HuH-7.5 (cell line): ENCODE measurements around the gene AHDC1.
A peak's percentile ranks its signal among the peaks of the same experiment; 100 is the strongest.

ENCODE experiments used
- DNase-seq: peaks from one replicate; pipeline ENCODE4 v3.0.0; 2011; ENCODE audit warnings: low spot score

The AHDC1 gene

GRCh38 chr1:27528818-27529703 lies 74.9 kb downstream of the AHDC1 start:
- no peak for DNase-seq

- peak; percentile 60 for DNase-seq
Measured at GRCh38 chr1:27527890-27528817, 75.8 kb downstream of the AHDC1 start.

GRCh38 chr1:27527223-27527889 lies 76.6 kb downstream of the AHDC1 start:
- no peak for DNase-seq

GRCh38 chr1:27526569-27527222 lies 77.2 kb downstream of the AHDC1 start:
- DNase-seq = no peak

- DNase-seq = no peak
Measured at GRCh38 chr1:27525296-27526272, 78.4 kb downstream of the AHDC1 start.

GRCh38 chr1:27523337-27524020 lies 80.5 kb downstream of the AHDC1 start:
- no peak for DNase-seq

- DNase-seq = no peak
Measured at GRCh38 chr1:27522432-27523336, 81.3 kb downstream of the AHDC1 start.

- no peak for DNase-seq
Measured at GRCh38 chr1:27521861-27522431, 82.0 kb downstream of the AHDC1 start.

- DNase-seq = no peak
Measured at GRCh38 chr1:27521336-27521831, 82.6 kb downstream of the AHDC1 start.

GRCh38 chr1:27520651-27521050 lies 83.3 kb downstream of the AHDC1 start:
- no peak for DNase-seq

GRCh38 chr1:27519331-27520258 lies 84.3 kb downstream of the AHDC1 start:
- no peak for DNase-seq

- no peak for DNase-seq
Measured at GRCh38 chr1:27518808-27519207, 85.1 kb downstream of the AHDC1 start.

GRCh38 chr1:27517907-27518718 lies 85.8 kb downstream of the AHDC1 start:
- DNase-seq = no peak

- no peak for DNase-seq
Measured at GRCh38 chr1:27517301-27517700, 86.6 kb downstream of the AHDC1 start.

GRCh38 chr1:27515626-27516025 lies 88.3 kb downstream of the AHDC1 start:
- DNase-seq = no peak

GRCh38 chr1:27513958-27514357 lies 90.0 kb downstream of the AHDC1 start:
- no peak for DNase-seq
